ENCODE measurements around the gene TBC1D22A. TPM values are rescaled to one million over a fixed set of nuclear protein-coding genes. Genes with fewer than 3 reads are reported as not detected.

Gene TBC1D22A
- total RNA-seq, 1 experiment from 2014 or later: 20.9 TPM

DNA sequence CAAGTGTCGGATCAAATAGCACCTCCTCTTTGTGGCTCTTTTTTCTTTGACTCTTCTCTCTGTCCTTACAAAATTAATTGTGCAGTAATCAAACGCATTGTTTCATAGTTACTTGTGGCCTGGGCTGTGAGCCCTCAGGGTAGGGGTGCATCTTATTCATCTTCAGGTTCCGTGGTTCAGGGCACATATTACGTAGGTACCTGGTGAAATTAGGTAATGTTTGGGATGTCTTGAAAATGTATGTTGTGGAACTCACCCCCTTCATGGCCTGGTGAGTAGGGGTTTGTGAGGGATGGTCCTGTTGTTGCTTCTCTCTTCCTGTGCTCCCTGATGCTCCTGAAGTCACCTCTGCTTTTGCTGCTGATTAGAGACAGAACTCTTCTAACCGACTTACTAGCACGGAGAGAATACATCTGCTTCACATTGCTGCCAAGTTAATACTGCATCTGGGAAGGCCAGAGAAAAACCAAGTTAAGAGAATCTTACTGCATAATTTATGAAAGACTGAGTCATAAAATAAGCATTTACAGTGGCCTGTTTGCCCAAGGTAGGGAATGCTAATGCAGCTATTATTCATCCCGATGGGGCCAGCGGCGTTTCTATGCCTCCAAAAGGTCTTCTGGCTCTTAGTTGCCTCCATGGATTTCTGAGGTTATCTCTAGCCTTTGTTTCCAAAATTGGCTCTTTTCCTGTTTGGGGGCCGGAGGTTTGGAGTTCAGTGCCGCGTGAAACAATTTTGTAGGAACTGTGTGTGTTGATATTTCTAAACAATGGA lies 66.9 kb downstream of the TBC1D22A start:
- DNase-seq (ENCODE audit: low read depth, low spot score): no peak
- no peak overlapping the region for H2AFZ ChIP-seq (ENCODE audit: low read depth, low read length, poor library complexity, severe bottlenecking)
- H3K4me3 ChIP-seq (replicated peaks in 1 of 2; ENCODE audit: low read depth in 1 of 2, low read length in 2 of 2): no peak overlapping the region
- no peak overlapping the region; the same call in 1 of the 2 replicates for H3K27ac ChIP-seq (ENCODE audit: low read depth, low read length)
- H3K36me3 ChIP-seq (ENCODE audit: control insufficient read depth in 1 of 2, insufficient read depth in 2 of 2, low read length in 2 of 2): no peaks in the 10 kb centered on the region
- no peak for ATAC-seq
- H3K4me2 ChIP-seq (ENCODE audit: low read length): peak overlapping the region; percentile 15; the same call in 1 of the 2 replicates
- intact Hi-C loops (cut with micrococcal nuclease): no loop called here
- peaks cover 0 to under 1% of the 10 kb centered on the region in 2 experiments; a peak in 1 of 4 replicates for H3K9me3 ChIP-seq (ENCODE audit: control insufficient read depth in 1 of 2, insufficient read depth in 1 of 2, low read depth in 1 of 2, low read length in 2 of 2)
- H4K20me1 ChIP-seq (ENCODE audit: insufficient read depth): no peaks in the 10 kb centered on the region
- POLR2A ChIA-PET: no interaction called here
- RAD21 ChIA-PET (ENCODE audit: low non-redundant PET in 1 of 2, low total read pairs in 2 of 2, uncharacterized antibody in 2 of 2, unreplicated experiment in 2 of 2): no interaction called here
- CTCF ChIA-PET: no interaction called here
- peaks cover 19 to 27% of the 10 kb centered on the region in 2 experiments for H3K4me1 ChIP-seq (ENCODE audit: control insufficient read depth in 1 of 2, insufficient read depth in 2 of 2, low read length in 2 of 2)
- H3K79me2 ChIP-seq (ENCODE audit: insufficient read depth, low read length): peaks cover 9% of the 10 kb centered on the region
- H3K27me3 ChIP-seq (ENCODE audit: insufficient read depth, low read length): no peaks in the 10 kb centered on the region
- no TSS peak for BruUV-seq (replicated peaks)
- H3K9me2 ChIP-seq (ENCODE audit: insufficient read depth): no peaks in the 10 kb centered on the region
- no peak overlapping the region for H3K9ac ChIP-seq (ENCODE audit: low read length)
- TF ChIP-seq SIN3A (IDR thresholded peaks at IDR 0.05; ENCODE audit: low read depth) (no peak), RAD21 (IDR thresholded peaks at IDR 0.05; ENCODE audit: low read depth) (no peak), CBX3 (IDR thresholded peaks at IDR 0.05; ENCODE audit: low read depth) (no peak), REST (IDR thresholded peaks at IDR 0.05; ENCODE audit: low read depth) (no peak)
